Esophagus muscularis mucosa (tissue), 4 donors: Measurements from ENCODE around the gene SELP. TPM values are rescaled to one million over a fixed set of nuclear protein-coding genes. Genes with fewer than 3 reads are reported as not detected.

Experiments used
- DNase-seq: peaks from one replicate; pipeline ENCODE4 v3.0.0-alpha.2; 2017; ENCODE audit errors: extremely low spot score
- H3K27ac ChIP-seq, 4 donors: fragments of 200-600 bp; sonication (generic); replicated peaks in 1 of 4; 1 replicate in 3 of 4; 2 replicates in 1 of 4; pipeline ENCODE4 v1.5.1; 2016 to 2019; ENCODE audit warnings: mild to moderate bottlenecking in 1 of 4
- H3K27me3 ChIP-seq, 4 donors: fragments of 200-600 bp; sonication (generic); one replicate each; pipeline versions ENCODE4 v1.5.1 to v1.6.0; 2016 to 2019
- H3K36me3 ChIP-seq, 4 donors: fragments of 200-600 bp; sonication (generic); one replicate each; pipeline ENCODE4 v1.5.1; 2016 to 2019
- H3K4me1 ChIP-seq, 4 donors: fragments of 200-600 bp; sonication (generic); one replicate each; pipeline ENCODE4 v1.5.1; 2016 to 2019
- H3K4me3 ChIP-seq, 4 donors: fragments of 200-600 bp; sonication (generic); 1 replicate in 2 of 4; 2 replicates in 2 of 4; pipeline ENCODE4 v1.5.1; 2016 to 2019; ENCODE audit warnings: mild to moderate bottlenecking in 4 of 4, moderate library complexity in 1 of 4
- H3K9me3 ChIP-seq, 4 donors: fragments of 200-600 bp; sonication (generic); 1 replicate in 3 of 4; 2 replicates in 1 of 4; pipeline ENCODE4 v1.5.1; 2016 to 2019
- CTCF ChIP-seq, 3 experiments: fragments of 200-600 bp in 2 of 3; fragments of 450-650 bp in 1 of 3; sonication (generic) in 2 of 3; IDR thresholded peaks; one replicate each; pipeline ENCODE4 v1.5.1; 2017 to 2019; ENCODE audit warnings: antibody characterized with exemption in 3 of 3, mild to moderate bottlenecking in 2 of 3, moderate library complexity in 1 of 3
- EP300 ChIP-seq: sonication (generic); formaldehyde crosslinking; IDR thresholded peaks from one replicate; pipeline ENCODE4 v1.6.1; 2017; ENCODE audit warnings: antibody characterized with exemption
- POLR2A ChIP-seq: fragments of 450-650 bp; IDR thresholded peaks from one replicate; pipeline ENCODE4 v1.6.1; 2017; ENCODE audit warnings: antibody characterized with exemption, moderate library complexity, mild to moderate bottlenecking, low read depth
- POLR2AphosphoS5 ChIP-seq, 2 donors: sonication (generic); formaldehyde crosslinking; IDR thresholded peaks; one replicate each; pipeline ENCODE4 v1.6.1; 2017; ENCODE audit warnings: antibody characterized with exemption in 2 of 2
- WGBS: methylation state at CpG from one replicate; pipeline ENCODE4 v1.1.5; 2018; 5-methylcytosine and 5-hydroxymethylcytosine counted together
- intact Hi-C: fragments of 100-400 bp; cut with DNase I; formaldehyde crosslinking; loops from one replicate; pipeline ENCODE4 v1.15.1; 2023
- total RNA-seq, 4 donors: library from RNA; depleted of rRNA; stranded (reverse); fragments of >200 nt; gene quantifications; one replicate each; pipeline versions ENCODE4 v1.1.0 to v1.2.1, GENCODE V29; 2016

SELP gene
- total RNA-seq, 4 donors from 2014 or later, result 2.9 to 28.0 (median 7.5) TPM

GRCh38 chr1:169648187-169648586, 18.3 kb upstream of the SELP start:
- Histone ChIP-seq H3K4me1 (no peaks in the 10 kb centered on the region), H3K27me3 (no peaks in the 10 kb centered on the region), H3K4me3 (no peak overlapping the region), H3K36me3 (no peaks in the 10 kb centered on the region), H3K9me3 (no peaks in the 10 kb centered on the region), H3K27ac (no peak overlapping the region)
- intact Hi-C loops, result no loop called here
- TF ChIP-seq EP300 (no peak), CTCF (IDR thresholded peaks at IDR 0.05) (no peak), POLR2A (no peak), POLR2AphosphoS5 (IDR thresholded peaks at IDR 0.05) (no peak)
- WGBS, result 72% methylated on average over 2 of the region's 2 CpGs
- no peak for DNase-seq

GRCh38 chr1:169647512-169647911, 17.6 kb upstream of the SELP start:
- TF ChIP-seq POLR2A (no peak), CTCF (IDR thresholded peaks at IDR 0.05) (no peak), POLR2AphosphoS5 (IDR thresholded peaks at IDR 0.05) (no peak)
- H3K27ac ChIP-seq, result no peak overlapping the region
- no peaks in the 10 kb centered on the region for H3K36me3 ChIP-seq
- no peak for DNase-seq
- H3K27me3 ChIP-seq, result no peaks in the 10 kb centered on the region
- H3K4me1 ChIP-seq, result no peaks in the 10 kb centered on the region
- H3K9me3 ChIP-seq, result no peaks in the 10 kb centered on the region
- H3K4me3 ChIP-seq, result no peak overlapping the region
- intact Hi-C loops, result no loop called here

- no peaks in the 10 kb centered on the region for H3K36me3 ChIP-seq
- H3K27me3 ChIP-seq, result no peaks in the 10 kb centered on the region
- 67% methylated on average over 3 of the region's 3 CpGs for WGBS
- no peak overlapping the region for H3K4me3 ChIP-seq
- DNase-seq, result no peak
- H3K27ac ChIP-seq, result no peak overlapping the region
- intact Hi-C loops, result no loop called here
- H3K4me1 ChIP-seq, result no peaks in the 10 kb centered on the region
- no peaks in the 10 kb centered on the region for H3K9me3 ChIP-seq
- no peak for TF ChIP-seq POLR2A
- TF ChIP-seq CTCF (IDR thresholded peaks at IDR 0.05), result no peak
- no peak for TF ChIP-seq POLR2AphosphoS5 (IDR thresholded peaks at IDR 0.05)
- TF ChIP-seq EP300, result no peak
These were observed 14.4 kb upstream of the SELP start for GRCh38 chr1:169644297-169644696.

GRCh38 chr1:169634877-169635276, 5.0 kb upstream of the SELP start:
- Histone ChIP-seq H3K9me3 (peaks cover 0 to 48% (median 27%) of the 10 kb centered on the region in 4 donors), H3K27ac (no peak overlapping the region), H3K4me3 (no peak overlapping the region), H3K27me3 (peaks cover 0 to 10% (median 0%) of the 10 kb centered on the region in 4 donors), H3K4me1 (no peaks in the 10 kb centered on the region), H3K36me3 (no peaks in the 10 kb centered on the region)
- no peak for DNase-seq
- TF ChIP-seq CTCF (IDR thresholded peaks at IDR 0.05), result no peak
- no peak for TF ChIP-seq POLR2A
- TF ChIP-seq POLR2AphosphoS5 (IDR thresholded peaks at IDR 0.05), result no peak
- no peak for TF ChIP-seq EP300
- intact Hi-C loops, result no loop called here
- 69% methylated on average over 1 of the region's 1 CpG for WGBS

GRCh38 chr1:169634145-169634544, 4.2 kb upstream of the SELP start:
- no peaks in the 10 kb centered on the region for H3K4me1 ChIP-seq
- peaks cover 0 to 10% (median 0%) of the 10 kb centered on the region in 4 donors for H3K27me3 ChIP-seq
- no peak overlapping the region for H3K27ac ChIP-seq
- no peak overlapping the region for H3K4me3 ChIP-seq
- no peak for DNase-seq
- 100% methylated on average over 1 of the region's 1 CpG for WGBS
- intact Hi-C loops, result no loop called here
- no peaks in the 10 kb centered on the region for H3K36me3 ChIP-seq
- peaks cover 0 to 48% (median 27%) of the 10 kb centered on the region in 4 donors for H3K9me3 ChIP-seq
- TF ChIP-seq POLR2A (no peak), CTCF (IDR thresholded peaks at IDR 0.05) (no peak), POLR2AphosphoS5 (IDR thresholded peaks at IDR 0.05) (no peak), EP300 (no peak)
